NCI-H748 (cell line): ENCODE results near the gene WAC.
"Not testable (repeated sequence)": the region's sequence is repeated elsewhere in the genome, so short reads cannot be mapped to it uniquely, and the experiment has no call there.

ENCODE experiments used
- DNase-seq: peaks from one replicate; lab custom pipeline; 2025; ENCODE audit not compliant: unreplicated experiment; lab: John Stamatoyannopoulos, UW

Gene WAC

DNA sequence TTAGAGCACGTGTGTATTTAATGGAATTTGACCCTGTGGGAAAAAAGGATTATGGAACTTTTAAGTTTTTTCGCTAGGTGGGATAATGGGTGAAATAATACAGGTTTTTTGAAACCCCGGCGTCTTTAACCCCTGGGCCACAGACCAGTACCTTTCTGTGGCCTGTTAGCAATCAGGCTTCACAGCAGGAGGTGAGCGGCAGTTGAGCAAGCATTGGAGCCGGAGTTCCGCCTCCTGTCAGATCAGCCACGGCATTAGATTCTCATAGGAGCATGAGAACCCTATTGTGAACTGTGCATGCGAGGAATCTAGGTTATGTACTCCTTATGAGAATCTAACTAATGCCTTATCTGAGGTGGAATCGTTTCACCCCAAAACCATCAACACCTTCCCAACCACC lies 28.6 kb downstream of the WAC start:
- no peak for DNase-seq

DNA sequence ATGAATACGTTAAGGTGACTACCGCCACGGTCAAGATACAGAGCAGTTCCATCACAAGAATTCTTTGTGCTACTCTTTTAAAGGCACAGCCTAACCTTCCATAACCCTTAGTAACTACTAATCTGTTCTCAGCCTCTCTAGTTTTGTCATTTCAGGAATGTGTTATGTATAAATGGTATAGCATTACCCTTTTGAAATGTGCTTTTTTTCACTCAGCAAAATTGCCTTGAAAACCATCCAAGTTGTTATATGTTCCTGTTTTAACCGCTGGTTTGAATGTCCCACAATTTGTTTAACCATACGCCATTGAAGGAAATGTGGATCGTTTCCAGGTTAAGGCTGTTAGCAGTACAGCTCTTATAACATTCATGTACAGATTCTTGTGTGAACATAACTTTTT lies 32.0 kb downstream of the WAC start:
- DNase-seq: no peak

GRCh38 chr10:28566458-28567015 lies 33.6 kb downstream of the WAC start:
- no peak for DNase-seq

- no peak for DNase-seq
Observed at GRCh38 chr10:28569506-28570159, 36.7 kb downstream of the WAC start.

DNA sequence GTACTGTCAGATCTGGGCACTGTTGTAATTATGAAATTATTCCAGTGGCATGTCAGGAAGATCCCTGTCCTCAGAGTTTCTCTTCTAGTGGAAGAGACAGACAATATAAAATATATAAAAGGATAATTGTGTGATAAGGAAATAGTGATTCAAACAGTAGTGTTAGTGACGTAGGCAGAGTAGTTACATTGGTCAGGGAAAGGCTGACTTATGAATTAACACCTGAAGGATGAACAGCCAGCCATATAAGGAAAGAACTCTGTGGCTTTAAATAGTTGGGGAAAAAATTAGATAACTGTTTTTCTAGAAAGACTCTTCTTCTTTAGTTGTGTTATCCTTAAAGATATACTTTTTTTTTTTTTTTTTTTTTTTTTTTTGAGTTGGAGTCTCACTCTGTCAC lies 37.7 kb downstream of the WAC start:
- no peak for DNase-seq

GRCh38 chr10:28571265-28571664 lies 38.3 kb downstream of the WAC start:
- DNase-seq: no peak

DNA sequence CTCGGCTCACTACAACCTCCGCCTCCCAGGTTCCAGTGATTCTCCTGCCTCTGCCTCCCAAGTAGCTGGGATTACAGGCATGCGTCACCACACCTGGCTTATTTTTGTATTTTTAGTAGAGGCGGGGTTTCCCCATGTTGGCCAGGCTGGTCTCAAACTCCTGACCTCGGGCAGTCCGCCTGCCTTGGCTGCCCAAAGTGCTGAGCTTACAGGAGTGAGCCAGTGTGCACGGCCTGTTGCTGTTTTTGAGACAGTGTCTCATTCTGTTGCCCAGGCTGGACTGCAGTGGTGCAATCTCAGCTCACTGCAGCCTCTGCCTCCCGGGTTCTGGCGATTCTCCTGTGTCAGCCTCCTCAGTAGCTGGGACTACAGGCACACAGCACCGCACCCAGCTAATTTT lies 41.3 kb downstream of the WAC start:
- DNase-seq: not testable (repeated sequence)

- DNase-seq: no peak
Observed at GRCh38 chr10:28575852-28576251, 42.9 kb downstream of the WAC start.

DNA sequence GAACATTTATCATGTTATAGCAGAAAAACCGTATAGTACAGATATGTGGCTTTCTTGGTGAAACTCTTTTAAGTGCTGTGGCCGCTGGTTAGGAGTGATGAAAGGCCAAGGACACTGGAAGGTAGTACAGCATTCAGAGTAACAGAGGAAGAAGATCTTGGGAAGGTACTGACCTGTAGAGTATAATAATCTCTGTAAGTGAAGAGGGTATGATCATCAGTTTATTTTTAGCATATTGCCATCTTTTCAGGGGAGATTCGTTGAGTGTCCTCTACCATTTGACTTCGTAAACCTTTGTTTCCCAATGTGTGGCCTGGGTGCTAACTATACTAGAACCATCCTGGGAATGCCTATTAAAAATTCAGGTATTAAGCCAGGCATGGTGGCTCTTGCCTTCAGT lies 44.6 kb downstream of the WAC start:
- DNase-seq: no peak

DNA sequence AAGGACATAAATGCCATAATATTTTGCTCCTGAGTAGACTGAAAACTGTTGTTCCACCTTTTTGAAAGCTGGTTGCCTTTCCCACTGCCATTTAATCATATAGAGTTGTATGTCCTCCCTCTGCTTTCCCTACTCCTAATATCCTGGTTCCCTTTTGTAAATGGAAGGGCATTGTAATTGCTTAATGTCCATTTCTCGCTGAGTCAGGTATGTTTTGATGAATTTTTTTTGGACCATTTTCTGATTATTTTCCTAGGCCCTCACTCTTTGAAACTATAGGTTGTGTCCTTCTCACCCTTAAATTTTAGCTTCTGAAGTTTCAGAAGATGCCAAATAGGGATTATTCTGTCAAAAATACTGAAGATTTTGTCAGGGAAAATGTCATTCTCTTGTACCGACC lies 45.5 kb downstream of the WAC start:
- no peak for DNase-seq

DNA sequence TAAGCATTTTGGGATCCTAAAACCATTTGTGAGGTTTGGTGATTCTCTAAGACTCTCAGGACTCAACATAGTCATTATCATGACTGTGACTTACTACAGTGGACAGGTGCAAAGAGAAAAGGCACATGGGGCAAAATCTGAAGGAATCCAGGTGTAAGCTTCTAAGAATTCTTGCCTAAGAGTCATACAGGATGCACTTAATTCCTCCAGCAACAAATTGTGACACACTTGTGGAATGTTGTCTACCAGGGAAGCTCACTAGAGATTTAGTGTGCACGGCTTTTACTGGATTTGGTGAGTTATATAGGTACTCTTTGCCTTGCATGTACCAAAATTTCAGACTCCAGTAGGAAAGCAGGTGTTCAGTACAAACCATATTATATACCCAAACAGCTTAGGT lies 47.9 kb downstream of the WAC start:
- no peak for DNase-seq

- no peak for DNase-seq
Observed at GRCh38 chr10:28581916-28582315, 49.0 kb downstream of the WAC start.

- no peak for DNase-seq
Observed at GRCh38 chr10:28585076-28585475, 52.2 kb downstream of the WAC start.

- no peak for DNase-seq
Observed at GRCh38 chr10:28586176-28586575, 53.3 kb downstream of the WAC start.

DNA sequence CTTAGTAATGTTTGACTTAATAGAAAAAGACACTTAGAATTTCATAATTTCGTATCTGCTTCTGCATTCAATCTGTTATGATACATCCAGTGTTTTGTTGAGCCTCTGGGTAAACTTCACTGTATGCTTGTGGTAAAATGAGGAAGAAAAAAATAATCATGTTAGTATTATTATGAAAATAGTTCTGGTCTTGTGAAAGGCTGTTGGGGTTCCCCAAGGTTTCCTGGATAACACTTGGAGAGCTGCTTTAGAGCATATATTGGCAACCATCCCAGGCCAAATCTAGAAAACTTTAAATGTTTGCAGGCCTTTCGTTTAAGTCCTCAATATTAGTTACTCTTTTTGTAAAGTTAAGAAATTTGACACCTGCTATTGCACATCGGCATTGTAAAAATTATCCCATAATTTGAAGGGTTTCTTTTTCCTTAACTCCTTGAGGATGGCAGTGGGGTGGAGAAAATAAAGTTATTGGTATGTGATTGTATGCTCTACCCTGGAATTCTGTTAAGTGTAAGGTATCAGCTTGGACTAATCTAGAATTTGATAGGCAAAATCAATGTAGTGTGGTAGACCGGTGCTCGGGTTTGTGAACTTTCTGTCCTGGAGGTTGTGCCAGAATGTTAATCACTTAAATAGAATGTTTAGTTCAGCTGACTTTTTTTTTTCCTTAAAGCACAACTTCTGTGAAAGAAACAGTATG lies 54.5 kb downstream of the WAC start:
- DNase-seq: no peak

DNA sequence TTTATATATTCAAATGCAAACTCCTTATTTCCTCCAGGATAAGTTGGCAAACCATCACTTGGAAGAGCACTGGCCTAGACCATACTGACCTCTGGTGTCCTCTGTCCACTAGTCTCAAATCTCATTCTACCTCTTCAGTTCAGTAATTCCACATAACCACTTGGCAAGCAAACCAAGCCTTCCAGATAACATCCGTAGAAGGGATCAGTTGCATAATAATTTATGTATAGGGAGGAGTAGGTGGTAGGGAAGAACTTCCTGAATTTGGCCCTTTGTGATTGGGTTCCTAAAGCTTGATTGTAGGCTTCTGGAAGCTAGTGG lies 55.0 kb downstream of the WAC start:
- no peak for DNase-seq

- DNase-seq: no peak
Observed at GRCh38 chr10:28592953-28593352, 60.0 kb downstream of the WAC start.

DNA sequence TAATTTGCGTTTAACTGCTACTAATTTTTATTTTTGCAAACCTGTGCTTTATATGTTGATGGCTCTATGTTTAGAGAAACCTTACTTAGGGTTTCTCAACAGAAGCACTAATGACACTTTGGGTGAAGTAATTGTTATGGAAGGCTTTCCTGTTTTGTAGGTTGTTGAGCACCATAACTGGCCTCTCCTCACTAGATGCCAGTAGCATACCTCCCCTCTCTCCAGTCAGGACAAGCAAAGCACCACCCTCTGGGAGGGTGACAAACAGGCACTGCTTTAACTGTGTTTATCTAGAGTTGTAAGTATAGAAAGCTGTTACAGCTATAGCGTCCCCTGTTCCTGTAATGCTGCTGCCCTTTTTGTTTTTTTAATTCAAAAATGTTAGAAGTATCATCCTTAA lies 60.9 kb downstream of the WAC start:
- no peak for DNase-seq

GRCh38 chr10:28594406-28594805 lies 61.5 kb downstream of the WAC start:
- no peak for DNase-seq

DNA sequence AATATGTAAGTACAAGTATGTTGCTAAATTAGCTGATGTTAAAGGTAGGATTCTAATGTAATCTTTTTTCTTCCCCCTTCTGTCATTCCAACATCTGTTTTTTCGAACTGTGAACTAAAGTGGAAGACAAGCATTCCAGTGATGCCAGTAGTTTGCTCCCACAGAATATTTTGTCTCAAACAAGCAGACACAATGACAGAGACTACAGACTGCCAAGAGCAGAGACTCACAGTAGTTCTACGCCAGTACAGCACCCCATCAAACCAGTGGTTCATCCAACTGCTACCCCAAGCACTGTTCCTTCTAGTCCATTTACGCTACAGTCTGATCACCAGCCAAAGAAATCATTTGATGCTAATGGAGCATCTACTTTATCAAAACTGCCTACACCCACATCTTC lies 62.7 kb downstream of the WAC start:
- no peak for DNase-seq

DNA sequence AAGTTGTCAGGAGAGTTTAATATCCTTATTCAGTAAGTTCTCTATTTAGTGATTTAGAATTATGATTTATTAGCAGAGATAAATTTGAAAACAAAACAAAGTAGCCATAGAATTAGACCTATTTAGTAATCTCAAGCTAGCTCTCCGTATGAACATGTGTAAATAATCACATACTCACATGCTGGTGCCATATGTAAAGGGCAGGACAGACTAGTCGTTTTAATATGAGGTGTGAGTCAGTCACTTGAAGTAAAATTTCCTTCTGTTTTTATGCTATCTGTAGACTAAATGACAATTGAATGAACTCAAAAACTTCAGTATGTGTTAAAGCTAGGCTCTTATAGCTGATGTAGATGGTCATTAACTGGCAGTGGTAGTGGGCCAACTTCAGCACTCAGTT lies 67.1 kb downstream of the WAC start:
- no peak for DNase-seq

GRCh38 chr10:28601012-28601411 lies 68.1 kb downstream of the WAC start:
- no peak for DNase-seq
